HG03064 (cell line): ENCODE measurements around the gene C9.
"Not testable (repeated sequence)": the region's sequence is repeated elsewhere in the genome, so short reads cannot be mapped to it uniquely, and the experiment has no call there.

Source experiments
- ATAC-seq: cut with Tn5 transposase; IDR thresholded peaks from one replicate; pipeline ENCODE4 v1.9.1; 2021; ENCODE audit warnings: low read depth; ENCODE audit not compliant: unreplicated experiment

Gene C9

DNA sequence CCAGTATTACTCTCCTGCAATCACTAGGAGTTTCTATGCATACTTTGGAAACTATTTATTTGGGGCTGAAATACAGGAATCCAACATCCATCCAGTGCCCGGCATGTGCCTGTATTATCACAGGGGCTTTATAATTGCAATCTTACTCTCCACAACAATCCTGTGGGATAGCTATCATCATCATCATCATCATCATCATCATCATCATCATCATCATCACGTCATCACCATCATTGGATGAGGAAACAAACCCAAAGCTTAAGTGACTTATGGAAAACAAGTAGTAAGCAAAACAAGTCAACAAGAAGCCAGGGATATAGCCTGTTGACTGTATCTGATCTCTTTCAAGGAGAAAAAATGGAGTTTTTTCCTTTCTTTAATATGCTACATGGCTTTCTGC, 97.1 kb downstream of the C9 start:
- ATAC-seq = no peak

DNA sequence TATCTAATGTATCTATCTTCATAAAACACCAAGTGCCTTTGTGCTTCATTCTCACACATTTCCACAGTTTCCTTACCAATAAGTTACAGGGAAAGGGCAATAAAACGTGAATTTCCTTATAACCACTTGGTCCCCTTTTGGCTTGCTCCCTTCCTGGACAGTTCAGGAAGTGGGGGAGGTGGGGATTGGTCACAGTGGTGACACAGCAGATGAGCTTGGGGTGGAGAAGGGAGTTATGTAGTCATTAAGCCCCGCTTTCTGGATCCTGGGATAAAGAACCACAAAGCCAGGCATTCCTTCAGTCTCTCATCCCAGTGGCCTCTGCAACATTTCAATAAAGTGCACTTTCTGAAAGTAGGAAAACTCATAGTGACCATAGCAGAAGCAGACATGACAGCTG, 97.9 kb downstream of the C9 start:
- ATAC-seq = no peak

DNA sequence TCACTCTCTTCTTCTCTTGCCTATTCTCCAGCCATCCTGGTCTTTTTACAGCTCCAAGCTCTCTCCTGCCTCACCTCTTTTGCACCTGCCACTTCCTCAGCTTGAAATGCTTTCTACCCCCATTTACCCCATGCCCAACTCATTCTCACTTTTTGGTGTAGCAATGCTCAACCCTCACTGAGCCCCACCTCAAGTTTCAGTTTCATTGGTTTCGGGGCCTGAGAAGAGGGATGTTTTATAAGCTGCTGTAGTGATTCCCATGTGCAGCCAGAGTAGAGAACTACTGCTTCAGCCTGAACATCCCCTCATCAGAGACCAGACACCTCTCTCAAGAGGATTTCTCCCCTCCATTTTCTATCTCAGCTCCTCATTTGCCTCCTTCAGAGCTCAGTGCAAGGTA, 99.8 kb downstream of the C9 start:
- ATAC-seq = peak; percentile 80

DNA sequence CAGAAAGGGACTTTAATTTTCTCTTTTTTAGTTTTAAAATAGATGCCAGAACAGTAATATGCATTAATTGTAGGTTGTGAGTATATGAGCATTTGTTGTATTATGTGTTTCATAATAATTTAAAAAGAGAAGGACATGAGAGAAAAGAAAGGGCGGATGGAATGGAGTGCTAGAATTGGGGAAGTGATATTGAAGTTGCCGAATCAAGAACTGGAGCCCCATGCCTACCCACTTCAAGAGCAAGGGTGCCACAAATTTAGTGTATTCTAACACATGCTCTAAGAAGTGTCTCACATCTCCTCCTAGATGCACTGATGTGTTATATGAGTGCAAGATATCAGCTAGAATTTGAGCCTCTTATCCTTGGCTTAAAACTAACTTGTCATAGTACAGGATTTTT, 101.3 kb downstream of the C9 start:
- ATAC-seq = no peak

DNA sequence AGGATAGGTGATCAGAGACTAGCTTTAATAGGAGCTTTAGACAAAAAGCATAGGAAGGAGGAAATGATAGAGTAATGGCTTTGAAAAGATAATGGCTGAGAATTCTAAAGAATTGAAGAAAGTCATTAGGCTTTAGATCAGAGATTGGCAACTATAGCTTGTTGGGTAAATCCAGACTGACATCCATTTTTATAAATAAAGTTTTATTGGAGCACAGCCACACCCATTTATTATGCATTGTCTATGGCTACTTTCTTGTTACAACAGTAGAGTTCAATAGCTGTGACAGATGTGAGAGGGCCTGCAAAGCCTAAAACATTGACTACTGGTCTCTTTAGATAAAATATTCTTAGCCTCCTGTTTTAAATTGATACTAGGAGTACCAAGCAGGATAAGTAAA, 104.2 kb downstream of the C9 start:
- ATAC-seq = no peak

DNA sequence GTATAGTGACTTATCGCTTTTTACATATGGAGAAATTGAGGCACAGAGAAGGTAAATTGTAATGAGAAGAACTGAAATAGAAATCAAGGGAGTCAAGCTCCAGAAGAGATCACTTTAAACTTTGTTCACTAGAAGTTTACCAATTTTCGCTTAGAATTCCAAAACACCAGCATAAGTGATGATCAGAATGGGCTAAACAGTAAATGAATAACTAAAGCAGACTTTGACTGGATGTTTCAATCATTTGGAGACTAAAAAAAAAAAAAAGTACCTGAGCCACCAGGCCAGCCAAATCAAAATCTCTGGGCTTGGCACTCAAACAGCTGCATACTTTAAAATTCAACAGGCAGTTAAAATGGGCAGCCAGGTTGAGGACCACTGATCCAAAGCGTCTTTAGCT, 106.7 kb downstream of the C9 start:
- no peak for ATAC-seq

DNA sequence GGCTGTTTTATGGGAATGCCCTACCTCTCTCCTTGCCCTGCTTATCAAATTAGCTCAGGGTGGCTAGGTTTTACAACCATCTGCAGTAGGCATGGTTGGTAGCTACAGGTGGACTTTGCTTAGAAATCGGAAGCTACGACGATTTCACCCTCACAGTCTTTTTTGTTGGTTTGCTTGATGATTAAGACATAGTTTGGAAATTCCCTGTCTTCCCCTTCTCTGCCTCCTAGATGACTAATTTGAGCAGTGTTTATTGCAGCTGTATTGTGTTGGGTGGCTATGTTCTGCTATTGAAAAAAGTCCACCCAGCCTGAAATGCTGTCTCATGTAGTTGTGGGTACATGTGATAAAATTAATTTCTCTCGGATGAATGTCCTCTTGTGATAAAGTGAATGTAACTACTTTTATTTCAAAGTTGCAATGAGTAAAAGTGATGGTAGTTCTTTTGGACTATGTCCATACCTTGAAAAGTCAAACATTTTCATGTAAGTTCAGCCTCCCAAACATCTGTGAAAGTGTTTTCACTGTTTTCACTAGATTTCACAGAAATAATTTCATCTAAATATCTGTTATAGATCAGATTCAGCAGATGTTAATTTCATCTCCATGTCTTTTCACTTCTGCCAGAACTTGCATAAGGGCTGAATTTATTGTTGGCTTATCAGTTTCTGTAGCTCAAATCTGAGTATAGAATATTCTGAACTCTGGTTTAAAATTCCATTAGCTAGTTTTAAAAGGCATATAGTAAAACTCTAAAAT, 107.6 kb downstream of the C9 start:
- ATAC-seq = no peak

DNA sequence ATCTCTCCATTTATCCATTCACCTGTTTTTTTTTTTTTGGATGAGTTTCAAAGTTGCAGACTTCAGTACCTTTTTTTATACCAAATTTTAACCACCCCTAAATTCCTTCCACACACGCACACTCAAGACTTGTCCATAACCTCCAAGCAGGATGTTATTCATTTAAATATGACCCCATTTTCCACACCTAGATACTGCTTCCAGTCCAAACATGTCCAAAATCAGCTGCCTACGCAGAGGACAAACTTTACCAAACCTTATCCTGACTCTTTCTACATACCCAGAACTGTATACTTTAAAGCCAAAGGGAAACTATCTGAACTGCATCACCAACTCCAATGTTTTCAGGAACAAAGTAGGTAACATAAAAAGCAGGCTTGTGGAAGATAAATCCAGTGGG, 108.9 kb downstream of the C9 start:
- no peak for ATAC-seq

DNA sequence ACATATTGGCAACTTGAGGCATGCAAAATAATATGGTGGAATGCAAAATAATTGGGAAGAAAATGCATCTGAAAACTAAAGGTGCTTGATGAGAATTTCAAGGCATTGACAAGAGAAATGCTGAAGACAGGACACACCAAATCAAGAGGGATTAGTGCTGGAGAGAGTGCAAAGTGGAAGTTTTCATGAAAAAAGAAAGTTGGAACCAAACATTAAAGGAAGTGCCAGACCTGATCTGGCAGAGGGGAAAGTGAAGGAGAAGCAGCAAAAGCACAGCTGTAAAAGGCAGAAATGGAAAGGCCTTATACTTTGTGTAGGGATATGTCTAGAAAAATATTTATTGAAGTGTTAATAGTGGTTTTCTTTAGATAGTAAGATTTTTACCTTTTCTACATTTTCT, 109.6 kb downstream of the C9 start:
- ATAC-seq = no peak

DNA sequence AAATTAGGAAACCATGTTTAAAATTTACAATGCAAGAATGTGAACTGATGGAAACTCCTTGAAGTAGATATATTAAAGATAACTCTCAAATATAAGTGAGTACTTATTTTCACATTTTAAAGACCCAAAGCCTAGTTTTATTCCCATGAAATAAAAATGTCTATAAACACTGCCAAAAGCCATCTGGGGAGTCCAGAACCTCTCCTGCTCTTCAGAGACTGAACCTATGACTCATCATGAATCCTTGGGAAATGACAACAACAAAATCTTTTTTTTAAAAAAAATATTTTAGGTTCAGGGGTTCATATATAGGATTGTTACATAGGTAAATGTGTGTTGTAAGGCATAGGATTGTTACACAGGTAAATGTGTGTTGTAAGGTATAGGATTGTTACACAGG, 111.1 kb downstream of the C9 start:
- ATAC-seq = no peak

DNA sequence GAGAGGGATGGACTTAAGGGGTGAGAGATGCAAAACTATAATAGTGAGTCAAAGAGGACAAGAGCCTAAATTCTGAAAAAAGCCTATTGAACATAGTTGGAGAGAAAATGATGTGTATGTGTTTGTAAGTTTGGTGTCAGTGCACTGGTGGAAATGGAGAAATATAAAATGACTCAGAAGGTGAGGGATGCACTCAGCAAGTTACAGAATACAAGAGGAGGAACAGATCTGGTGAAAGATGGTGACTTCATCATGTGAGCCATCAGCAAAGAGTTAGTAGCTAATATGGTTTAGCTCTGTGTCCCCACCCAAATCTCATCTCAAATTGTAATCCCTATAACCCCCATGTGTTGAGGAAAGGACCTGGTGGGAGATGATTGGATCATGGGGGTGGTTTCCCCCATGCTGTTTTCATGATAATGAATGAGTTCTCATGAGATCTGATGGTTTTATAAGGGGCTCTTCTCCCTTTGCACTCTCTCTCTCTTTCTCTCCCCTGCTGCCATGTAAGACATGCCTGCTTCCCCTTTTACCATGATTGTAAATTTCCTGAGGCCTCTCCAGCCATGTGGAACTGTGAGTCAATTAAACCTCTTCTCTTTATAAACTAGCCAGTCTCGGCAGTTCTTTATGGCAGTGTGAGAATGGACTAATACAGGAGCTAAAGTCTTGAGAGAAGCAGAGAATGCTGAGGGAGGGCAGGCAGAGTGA, 114.6 kb downstream of the C9 start:
- ATAC-seq = no peak

DNA sequence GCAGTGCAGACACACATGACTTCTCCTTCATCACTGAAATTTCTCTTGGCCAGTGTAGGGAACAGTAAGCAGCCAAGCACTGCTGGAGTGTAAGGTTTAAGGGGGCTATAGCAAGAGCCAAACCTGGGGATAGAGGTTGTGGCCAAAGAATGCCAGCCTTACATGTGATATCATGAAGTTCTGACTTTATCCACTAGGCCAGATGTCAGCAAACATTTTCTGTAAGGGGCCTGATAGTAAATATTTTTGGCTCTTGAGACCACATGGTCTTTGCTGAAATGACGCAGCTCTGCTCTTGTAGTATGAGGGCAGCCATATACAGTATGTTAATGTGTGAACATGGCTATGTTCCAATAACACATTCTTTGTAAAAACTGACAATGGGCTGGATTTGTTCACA, 115.2 kb downstream of the C9 start:
- no peak for ATAC-seq

DNA sequence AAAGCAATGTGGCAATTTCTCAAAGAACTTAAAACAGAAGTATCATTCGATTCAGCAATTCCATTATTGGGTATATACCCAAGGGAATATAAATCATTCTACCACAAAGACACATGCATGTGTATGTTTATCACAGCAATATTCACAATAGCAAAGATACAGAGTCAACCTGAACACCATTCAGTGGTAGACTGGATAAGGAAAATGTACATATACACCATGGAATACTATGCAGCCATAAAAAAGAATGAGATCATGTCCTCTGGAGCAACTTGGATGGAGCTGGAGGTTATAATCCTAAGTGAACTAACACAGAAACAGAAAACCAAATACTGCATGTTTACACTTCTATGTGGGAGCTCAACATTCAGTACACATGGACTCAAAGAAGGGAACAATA, 123.5 kb downstream of the C9 start:
- ATAC-seq = no peak

DNA sequence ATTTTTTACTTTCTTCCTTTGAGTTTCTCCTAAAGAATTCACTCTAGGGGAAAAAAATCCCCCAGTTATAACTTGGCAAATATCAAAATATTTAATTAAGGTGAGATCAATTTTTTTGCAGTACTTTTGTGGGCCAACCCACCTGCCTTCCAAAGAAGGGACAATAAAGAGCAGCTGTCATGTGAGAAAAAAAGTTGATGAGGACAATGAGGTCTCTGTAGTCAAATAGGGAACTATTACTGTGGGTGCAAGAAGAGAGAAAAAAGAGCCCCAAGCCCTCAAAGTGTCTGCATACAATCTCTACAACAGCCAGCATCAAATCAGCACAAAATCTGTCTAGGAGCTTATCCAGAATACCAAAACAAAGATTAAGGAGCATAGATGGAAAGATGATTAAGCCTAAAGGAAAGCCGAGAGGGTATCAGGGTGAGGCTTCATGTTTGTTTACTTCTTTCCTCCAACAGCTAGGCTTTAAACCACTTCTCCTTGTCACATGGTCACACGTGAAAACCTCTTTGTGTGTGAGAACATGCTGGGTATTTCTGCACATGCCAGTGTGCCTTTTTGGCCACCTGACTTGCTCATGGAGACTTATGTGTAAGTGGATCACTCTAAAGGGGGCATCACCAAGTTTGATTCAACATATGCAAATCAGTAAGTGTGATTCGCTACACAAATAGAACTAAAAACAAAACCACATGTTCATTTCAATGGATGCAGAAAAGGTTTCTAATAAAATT, 125.8 kb downstream of the C9 start:
- no peak for ATAC-seq

DNA sequence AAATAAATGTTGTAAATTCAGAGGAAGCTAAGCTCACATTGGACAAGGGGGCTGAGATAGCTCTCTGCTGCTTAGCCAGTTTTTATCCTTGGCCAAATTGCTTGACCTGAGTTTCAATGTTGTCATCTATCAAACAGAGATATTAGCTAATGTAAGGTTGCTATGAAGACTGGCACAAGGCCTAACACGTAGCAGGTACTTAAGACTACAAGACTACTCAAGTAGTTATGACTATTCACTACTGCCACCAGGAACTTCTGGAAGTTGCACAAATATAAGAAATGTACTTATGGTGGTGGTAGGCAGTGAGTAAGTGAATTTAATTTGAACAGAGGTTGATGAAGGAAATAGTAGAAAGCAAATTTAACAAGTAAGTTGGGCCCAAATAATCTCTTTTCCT, 127.6 kb downstream of the C9 start:
- no peak for ATAC-seq

DNA sequence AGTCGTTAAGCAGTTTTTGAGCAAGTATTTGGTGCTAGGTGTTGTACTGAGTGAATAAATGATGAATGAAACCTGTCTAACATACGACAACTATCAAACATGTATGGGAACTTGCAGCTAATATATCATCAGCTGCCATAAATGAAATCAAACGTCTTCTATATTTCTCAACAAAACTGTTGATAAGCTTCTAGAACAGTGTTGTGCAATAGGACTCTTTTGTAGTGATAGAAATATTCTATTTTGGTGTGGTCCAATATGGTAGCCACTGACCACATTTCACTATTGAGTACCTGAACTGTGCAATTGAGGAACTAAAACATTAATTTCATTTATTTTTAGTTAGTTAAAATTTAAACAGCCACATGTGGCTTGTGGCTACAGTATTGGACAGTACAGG, 128.6 kb downstream of the C9 start:
- ATAC-seq = no peak

DNA sequence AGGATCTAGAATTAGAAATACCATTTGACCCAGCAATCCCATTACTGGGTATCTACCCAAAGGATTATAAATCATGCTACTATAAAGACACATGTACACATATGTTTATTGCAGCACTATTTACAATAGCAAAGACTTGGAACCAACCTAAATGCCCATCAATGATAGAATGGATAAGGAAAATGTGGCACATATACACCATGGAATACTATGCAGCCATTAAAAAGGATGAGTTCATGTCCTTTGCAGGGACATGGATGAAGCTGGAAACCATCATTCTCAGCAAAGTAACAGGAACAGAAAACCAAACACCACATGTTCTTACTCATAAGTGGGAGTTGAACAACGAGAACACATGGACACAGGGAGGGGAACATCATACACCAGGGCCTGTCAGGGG, 129.8 kb downstream of the C9 start:
- not testable (repeated sequence) for ATAC-seq
